IPS-NIHi11 (cell line): ENCODE data around the gene SELPLG.
"Not testable (repeated sequence)": the region's sequence is repeated elsewhere in the genome, so short reads cannot be mapped to it uniquely, and the experiment has no call there.

ENCODE experiments used
- DNase-seq: peaks from one replicate; pipeline ENCODE4 v3.0.0; 2012; ENCODE audit warnings: mixed read lengths, low spot score

Gene SELPLG

DNA sequence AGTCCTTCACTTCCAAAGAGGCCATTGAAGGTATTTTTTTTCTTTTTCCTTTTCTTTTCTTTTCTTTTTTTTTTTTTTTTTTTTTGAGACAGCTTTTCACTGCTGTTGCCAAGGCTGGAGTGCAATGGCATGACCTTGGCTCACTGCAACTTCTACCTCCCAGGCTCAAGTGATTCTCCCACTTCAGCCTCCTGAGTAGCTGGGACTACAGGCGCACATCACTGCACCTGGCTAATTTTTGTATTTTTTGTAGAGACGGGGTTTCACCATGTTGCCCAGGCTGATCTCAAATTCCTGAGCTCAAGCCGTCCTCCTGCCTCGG lies 14.8 kb downstream of the SELPLG start:
- DNase-seq = not testable (repeated sequence)

GRCh38 chr12:108618079-108618952 lies 15.4 kb downstream of the SELPLG start:
- peak; percentile 91 for DNase-seq

- DNase-seq = no peak
These were observed 16.5 kb downstream of the SELPLG start for GRCh38 chr12:108616941-108617858.

DNA sequence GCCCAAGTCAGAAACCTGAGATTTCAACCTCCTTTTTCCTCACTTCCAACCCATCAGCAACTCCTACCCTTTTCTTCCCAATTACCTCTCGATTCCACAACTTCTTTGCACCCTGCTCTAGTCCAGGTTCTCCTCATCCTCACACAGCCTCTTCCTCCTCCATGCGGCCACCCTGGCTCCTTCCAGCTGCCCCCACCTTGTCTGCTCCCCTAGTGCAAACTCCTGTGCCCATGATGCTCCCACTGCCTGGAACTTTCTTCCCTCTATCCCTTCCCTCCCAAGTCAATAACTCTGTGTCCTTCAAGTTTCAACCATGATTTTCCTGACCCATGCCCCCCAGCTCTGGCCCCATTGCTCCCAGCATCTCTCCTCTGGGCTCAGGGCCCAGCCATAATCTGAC lies 17.3 kb downstream of the SELPLG start:
- no peak for DNase-seq

DNA sequence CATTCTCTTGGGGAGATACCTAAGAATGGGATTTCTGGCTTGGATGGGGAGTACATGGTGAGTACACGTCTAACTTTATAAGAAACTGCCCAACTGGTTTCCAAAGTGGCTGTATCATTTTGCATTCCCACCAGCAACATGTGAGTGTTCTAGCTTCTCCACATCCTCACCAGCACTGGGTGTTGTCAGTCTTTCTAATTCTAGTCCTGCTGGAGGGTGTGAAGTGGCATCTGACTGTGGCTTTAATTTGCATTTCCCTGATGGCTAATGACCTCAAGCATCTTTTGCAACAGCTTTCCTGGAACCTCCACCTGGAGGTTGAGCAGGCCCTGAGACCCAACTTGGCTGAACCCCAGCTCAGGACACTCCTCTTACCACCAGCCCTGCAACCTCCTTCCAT lies 17.8 kb downstream of the SELPLG start:
- no peak for DNase-seq

GRCh38 chr12:108614639-108615038 lies 19.1 kb downstream of the SELPLG start:
- DNase-seq = no peak

GRCh38 chr12:108614041-108614440 lies 19.7 kb downstream of the SELPLG start:
- DNase-seq = no peak

GRCh38 chr12:108613548-108613947 lies 20.1 kb downstream of the SELPLG start:
- no peak for DNase-seq

GRCh38 chr12:108612788-108613282 lies 20.9 kb downstream of the SELPLG start:
- peak; percentile 76 for DNase-seq

GRCh38 chr12:108611884-108612415 lies 21.7 kb downstream of the SELPLG start:
- DNase-seq = peak; percentile 74

DNA sequence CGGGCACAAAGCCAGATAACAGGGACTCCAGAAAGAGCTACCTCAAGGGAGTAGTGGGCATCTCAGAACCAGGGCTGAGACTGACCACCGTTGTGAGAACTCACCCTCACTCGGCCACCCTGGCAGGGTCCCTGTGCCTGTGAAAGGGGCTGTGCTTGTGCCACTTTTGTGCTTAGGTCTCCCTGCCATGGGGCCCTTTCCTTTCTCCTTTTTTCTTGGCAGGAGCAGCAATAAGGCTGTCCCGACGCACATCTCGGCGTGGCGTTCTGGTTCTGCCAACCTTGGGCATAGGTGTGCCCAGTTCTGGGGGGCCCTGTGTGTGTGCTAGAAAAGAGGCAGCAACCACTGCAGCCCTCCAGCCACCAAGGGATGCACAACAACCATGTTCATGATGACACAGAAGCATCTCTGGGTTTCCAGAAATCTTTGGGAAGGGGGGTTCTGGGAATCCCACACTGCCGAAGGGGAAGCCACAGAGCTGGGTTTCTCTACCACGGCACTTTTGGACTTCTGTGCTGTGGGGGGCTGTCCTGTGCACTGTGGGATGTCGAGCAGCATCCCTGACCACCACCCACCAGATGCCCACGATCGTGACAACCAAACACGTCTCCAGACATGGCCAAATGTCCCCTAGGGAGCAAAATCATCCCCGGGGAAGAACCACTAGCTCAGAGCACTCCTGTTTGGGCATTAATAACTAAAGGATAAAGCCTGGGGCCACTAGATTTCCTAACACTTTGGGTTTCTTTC lies 22.7 kb downstream of the SELPLG start:
- DNase-seq = no peak

GRCh38 chr12:108610336-108610815 lies 23.3 kb downstream of the SELPLG start:
- DNase-seq = no peak

- no peak for DNase-seq
These were observed 24.0 kb downstream of the SELPLG start for GRCh38 chr12:108609537-108610335.

DNA sequence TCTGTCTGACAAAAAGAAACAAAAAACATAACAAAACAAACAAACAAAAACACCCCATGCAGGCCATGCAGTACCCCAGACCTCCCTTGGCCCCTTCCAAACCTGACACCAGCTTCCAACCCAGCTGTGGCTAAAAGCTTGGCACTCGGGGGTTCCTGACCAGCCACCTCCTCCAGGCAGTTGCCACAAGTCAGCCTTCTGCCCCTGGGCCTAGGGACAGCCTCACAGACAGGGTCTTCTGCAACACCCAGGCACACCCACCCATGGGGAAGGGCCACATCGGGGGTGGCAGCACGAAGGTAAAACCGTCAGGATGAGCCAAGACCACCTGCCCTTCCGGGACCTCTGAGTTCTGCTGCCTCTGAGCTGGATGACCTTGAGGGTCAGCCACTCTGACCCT lies 25.1 kb downstream of the SELPLG start:
- DNase-seq = no peak

DNA sequence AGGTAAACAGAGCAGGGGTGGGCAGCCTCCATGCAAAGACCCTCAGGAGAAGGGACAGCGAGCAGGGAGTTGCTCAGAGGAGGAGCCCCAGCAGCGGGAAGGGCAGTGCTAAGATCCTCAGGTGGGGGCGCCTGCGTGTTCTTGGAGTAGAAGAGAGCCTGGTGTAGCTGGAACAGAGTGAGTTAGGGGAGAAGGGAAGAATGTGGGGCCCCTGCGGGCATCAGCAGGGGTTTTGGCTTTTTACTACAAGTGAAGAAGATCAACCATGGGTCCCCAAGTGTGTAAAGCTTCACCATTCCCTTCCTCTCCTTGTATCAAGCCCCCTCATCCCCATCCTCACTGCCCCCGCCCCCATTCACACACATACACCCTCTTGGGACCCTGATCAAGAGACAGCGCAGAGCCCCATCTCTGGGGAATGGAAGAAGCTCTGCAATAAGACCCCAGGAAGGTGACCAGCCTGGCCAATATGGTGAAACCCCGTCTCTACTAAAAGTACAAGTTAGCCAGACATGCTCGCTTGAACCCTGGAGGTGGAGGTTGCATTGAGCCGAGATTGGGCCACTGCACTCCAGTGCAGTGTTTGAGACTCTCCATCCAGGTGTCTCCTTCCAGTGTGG lies 25.6 kb downstream of the SELPLG start:
- no peak for DNase-seq

GRCh38 chr12:108606492-108606891 lies 27.2 kb downstream of the SELPLG start:
- DNase-seq = no peak

DNA sequence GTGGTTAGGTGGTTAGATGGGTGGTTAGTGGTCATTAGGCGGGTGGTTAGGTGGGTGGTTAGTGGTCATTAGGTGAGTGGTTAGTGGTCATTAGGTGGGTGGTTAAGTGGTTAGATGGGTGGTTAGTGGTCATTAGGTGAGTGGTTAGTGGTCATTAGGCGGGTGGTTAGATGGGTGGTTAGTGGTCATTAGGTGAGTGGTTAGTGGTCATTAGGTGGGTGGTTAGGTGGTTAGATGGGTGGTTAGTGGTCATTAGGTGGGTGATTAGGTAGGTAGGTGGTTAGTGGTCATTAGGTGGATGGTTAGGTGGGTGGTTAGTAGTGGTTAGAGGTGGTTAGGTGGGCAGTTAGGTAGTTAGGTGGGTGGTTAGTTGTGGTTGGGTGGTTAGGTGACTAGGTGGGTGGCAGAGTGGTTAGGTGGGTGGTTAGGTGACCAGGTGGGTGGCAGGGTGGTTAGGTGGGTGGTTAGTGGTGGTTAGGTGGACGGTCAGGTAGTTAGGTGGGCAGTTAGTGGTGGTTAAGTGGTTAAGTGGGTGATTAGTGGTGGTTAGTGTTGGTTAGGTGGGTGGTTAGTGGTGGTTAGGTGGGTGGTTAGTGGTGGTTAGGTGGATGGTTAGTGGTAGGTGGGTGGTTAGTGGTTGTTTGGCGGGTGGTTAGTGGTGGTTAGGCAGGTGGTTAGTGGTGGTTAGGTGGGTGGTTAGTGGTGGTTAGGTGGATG lies 27.8 kb downstream of the SELPLG start:
- no peak for DNase-seq

DNA sequence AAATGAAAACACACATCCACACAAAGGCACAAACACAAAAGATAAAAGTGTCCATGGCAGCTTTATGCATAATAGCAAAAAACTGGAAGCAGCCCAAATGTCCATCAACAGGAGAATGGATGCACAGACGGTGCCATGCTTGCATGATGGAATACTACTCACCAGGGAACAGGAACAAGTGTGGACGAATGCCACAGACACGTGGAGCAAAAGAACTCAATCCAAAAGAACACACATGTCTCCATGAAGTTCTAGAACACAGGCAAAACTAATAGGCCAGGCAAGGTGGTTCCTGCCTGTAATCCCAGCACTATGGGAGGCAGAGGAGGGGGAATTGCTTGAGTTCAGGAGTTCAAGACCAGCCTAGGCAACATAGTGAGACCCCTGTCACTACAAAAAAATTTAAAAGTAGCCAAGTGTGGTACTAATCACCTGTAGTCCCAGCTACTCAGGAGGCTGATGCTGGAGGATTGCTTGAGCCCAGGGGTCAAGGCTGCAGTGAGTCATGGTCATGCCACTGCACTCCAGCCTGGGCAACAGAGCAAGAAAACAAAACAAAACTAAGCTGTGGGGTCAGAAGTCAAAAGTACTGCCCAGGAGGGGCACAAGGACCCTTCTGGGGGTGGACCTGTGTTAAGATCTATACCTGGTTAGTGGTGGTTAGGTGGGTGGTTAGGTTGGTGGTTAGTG lies 28.5 kb downstream of the SELPLG start:
- no peak for DNase-seq
